ENCODE measurements around the gene ZNF57. TPM values are rescaled to one million over a fixed set of nuclear protein-coding genes. Genes with fewer than 3 reads are reported as not detected.
"Not testable (repeated sequence)": the region's sequence is repeated elsewhere in the genome, so short reads cannot be mapped to it uniquely, and the experiment has no call there.

Gene ZNF57
- total RNA-seq, 2 experiments from 2014 or later = 3.9 to 4.7 TPM

DNA sequence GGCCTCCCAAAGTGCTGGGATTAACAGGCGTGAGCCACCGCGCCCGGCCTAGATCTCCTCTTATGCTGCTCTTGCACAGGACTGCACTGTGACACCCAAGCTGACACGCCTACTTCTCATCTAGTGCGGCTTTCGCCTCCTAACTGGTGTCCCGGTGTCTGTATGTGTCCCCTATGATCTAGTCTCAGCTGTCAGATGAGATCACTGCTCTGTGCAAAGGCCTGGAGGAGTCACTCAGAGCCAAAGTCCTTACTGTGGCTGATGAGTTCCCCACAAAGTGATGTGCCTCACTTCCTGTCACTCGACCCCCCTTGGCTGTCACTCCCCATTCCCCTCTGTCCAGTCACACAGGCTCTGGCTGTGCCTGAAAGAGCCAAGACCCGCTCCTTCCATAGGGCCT, 31.1 kb upstream of the ZNF57 start:
- no peak overlapping the region for H3K4me3 Mint-ChIP-seq
- H3K27me3 Mint-ChIP-seq (ENCODE audit: low read depth) = no peaks in the 10 kb centered on the region
- H3K27ac Mint-ChIP-seq = no peak overlapping the region
- no peaks in the 10 kb centered on the region for H3K4me1 Mint-ChIP-seq (ENCODE audit: low read depth)
- CTCF ChIA-PET = interaction anchor here (0.6 to 2.0 kb wide), 4 partner anchors 50 to 239 kb away, joined by 3 to 9 read pairs (median 3); partner anchors contain the start of gene ZNF554
- intact Hi-C loops (cut with micrococcal nuclease) = no loop called here
- no peaks in the 10 kb centered on the region for H3K9me3 Mint-ChIP-seq
- no peak for DNase-seq
- no peaks in the 10 kb centered on the region for H3K36me3 Mint-ChIP-seq (ENCODE audit: low read depth)

DNA sequence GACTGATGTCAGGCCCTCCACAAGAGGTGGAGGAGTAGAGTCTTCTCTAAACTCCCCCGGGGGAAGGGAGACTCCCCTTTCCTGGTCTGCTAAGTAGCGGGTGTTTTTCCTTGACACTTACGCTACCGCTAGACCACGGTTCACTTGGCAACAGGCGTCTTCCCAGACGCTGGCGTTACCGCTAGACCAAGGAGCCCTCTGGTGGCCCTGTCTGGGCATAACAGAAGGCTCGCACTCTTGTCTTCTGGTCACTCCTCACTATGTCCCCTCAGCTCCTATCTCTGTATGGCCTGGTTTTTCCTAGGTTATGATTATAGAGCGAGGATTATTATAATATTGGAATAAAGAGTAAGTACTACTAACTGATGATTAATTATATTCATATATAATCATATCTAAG, 28.6 kb upstream of the ZNF57 start:
- H3K36me3 Mint-ChIP-seq (ENCODE audit: low read depth); H3K4me3 Mint-ChIP-seq; H3K9me3 Mint-ChIP-seq; H3K4me1 Mint-ChIP-seq (ENCODE audit: low read depth); DNase-seq; H3K27ac Mint-ChIP-seq; H3K27me3 Mint-ChIP-seq (ENCODE audit: low read depth): not testable (repeated sequence)
- CTCF ChIA-PET = interaction anchor here (0.6 to 1.3 kb wide), 6 partner anchors 14 to 224 kb away, joined by 3 to 8 read pairs (median 6); no protein-coding TSS in a partner anchor
- intact Hi-C loops (cut with micrococcal nuclease) = loop anchor here (1.0 kb wide), 2 partner anchors 53 to 224 kb away; partner anchors contain the start of gene ZNF554

DNA sequence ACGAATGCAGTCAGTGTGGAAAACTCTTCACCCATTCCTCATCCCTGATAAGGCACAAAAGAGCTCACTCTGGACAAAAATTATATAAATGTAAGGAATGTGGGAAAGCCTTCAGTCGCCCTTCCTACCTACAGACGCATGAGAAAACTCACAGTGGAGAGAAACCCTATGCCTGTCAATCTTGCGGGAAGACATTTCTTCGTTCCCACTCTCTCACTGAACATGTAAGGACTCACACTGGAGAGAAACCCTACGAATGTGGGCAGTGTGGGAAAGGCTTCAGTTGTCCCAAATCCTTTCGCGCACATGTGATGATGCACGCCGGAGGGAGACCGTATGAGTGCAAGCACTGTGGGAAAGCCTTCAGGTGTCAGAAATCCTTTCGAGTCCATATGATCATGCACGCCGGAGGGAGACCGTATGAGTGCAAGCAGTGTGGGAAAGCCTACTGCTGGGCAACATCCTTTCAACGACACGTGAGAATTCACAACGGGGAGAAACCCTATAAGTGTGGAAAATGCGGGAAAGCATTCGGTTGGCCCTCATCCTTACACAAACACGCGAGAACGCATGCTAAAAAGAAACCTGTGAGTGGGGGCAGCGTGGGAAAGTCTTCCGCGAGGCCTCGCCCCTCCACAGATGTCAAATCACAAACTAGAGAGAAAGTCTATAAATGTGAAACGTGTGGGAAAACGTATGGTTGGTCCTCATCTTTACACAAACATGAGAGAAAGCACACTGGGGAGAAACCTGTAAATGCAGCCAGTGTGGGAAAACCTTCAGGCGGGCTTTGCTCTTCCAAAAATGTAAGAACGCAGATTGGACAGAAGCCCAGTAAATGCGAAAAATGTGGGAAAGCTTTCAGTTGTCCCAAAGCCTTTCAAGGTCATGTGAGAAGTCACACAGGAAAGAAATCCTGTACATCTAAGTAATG, 23.1 kb upstream of the ZNF57 start:
- peaks cover 4% of the 10 kb centered on the region for H3K36me3 Mint-ChIP-seq (ENCODE audit: low read depth)
- peaks cover 19% of the 10 kb centered on the region for H3K9me3 Mint-ChIP-seq
- CTCF ChIA-PET = interaction anchor here (0.6 kb wide), 1 partner anchor 36 kb away, joined by 5 read pairs; no protein-coding TSS in a partner anchor
- no peaks in the 10 kb centered on the region for H3K4me1 Mint-ChIP-seq (ENCODE audit: low read depth)
- H3K4me3 Mint-ChIP-seq = no peak overlapping the region
- no peaks in the 10 kb centered on the region for H3K27me3 Mint-ChIP-seq (ENCODE audit: low read depth)
- DNase-seq = no peak
- no peak overlapping the region for H3K27ac Mint-ChIP-seq
- intact Hi-C loops (cut with micrococcal nuclease) = no loop called here

DNA sequence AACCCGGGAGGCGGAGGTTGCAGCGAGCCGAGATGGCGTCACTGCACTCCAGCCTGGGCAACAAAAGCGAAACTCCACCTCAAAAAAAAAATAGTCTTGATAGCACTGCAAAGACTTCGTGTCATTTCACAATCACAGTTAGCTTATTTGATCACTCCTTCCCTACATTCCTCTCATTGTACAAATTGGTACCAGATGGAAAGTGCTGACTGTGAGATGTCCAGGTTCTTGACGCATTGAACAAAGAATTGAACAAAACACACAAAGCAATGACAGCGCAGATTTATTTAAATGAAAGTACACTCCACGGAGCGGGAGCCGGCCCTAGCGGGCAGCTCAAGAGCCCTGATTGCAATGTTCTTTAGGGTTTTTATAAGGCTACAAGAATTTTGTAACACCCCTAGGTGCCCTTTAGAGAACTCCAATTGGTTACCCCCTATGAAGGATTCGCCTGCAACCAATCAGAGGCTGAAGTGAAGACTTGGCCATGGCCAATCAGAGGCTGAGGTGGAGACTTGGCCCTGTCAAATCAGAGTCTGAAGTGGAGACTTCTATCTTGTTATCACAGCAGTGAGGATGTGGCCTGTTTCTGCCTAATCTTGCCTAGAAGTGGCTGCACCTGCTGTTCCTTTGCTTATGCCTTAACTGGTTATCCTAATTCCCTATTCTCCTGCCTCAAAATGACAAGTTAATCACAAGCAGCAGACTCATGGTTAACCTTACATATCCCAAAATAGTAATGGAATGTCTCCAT, 16.9 kb upstream of the ZNF57 start:
- no peak for DNase-seq
- Mint-ChIP-seq H3K27me3 (ENCODE audit: low read depth) (no peaks in the 10 kb centered on the region), H3K4me3 (no peak overlapping the region), H3K4me1 (ENCODE audit: low read depth) (peaks cover 10% of the 10 kb centered on the region), H3K27ac (no peak overlapping the region), H3K36me3 (ENCODE audit: low read depth) (no peaks in the 10 kb centered on the region), H3K9me3 (peaks cover 4% of the 10 kb centered on the region)
- CTCF ChIA-PET = interaction anchor here (0.6 to 0.7 kb wide), 2 partner anchors 134 to 189 kb away, joined by 4 to 7 read pairs; no protein-coding TSS in a partner anchor
- intact Hi-C loops (cut with micrococcal nuclease) = no loop called here

DNA sequence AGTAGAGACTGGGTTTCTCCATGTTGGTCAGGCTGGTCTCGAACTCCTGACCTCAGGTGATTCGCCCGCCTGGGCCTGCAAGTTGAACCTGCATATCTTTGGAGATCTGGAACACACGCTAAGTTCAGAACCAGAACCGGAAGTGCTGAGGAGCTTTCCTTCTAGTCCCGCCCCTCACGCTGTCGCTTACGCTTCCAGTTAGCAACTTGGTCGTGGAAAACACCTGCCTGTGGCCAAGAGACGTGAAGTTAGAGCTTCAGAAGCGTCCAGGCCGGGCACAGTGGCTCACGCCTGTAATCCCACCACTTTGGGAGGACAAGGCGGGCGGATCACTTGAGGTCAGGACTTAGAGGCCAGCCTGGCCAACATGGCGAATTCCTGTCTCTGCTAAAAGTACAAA, 15.0 kb upstream of the ZNF57 start:
- H3K36me3 Mint-ChIP-seq (ENCODE audit: low read depth) = peaks cover 1% of the 10 kb centered on the region
- intact Hi-C loops (cut with micrococcal nuclease) = loop anchor here (2.0 kb wide), 1 partner anchor 65 kb away; no protein-coding TSS in a partner anchor

DNA sequence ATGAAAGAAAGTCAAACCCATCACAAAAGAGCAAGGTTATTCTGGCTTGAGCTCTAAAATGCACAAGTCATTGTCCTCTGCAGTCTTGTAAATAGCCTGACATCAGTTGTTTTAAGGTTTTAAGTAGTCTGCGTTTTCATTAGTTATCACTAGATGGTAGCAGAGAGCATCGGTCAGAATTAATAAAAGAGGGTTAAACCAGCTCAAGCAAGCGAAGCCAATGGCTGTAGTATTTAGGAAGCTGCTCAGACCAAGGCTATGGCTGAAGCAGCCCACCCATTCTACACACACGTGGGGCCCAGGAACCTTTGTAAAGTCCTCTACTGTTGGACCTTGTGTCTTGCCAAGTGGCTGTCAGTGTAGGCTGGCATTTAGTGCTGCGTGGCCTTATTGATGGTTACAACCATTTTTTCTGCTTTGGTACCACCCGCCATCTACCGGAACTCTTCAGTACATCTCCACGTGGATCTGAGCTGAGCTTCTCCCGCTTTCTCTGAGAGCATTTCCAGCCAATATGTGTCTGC, 13.3 kb upstream of the ZNF57 start:
- Mint-ChIP-seq H3K4me3 (peak overlapping the region; percentile 20), H3K27ac (peak overlapping the region; percentile 50), H3K9me3 (no peaks in the 10 kb centered on the region), H3K36me3 (ENCODE audit: low read depth) (peaks cover 1% of the 10 kb centered on the region), H3K4me1 (ENCODE audit: low read depth) (peaks cover 18% of the 10 kb centered on the region), H3K27me3 (ENCODE audit: low read depth) (no peaks in the 10 kb centered on the region)
- intact Hi-C loops (cut with micrococcal nuclease) = loop anchor here (2.0 kb wide), 1 partner anchor 63 kb away; no protein-coding TSS in a partner anchor
- DNase-seq = peak; percentile 17
- CTCF ChIA-PET = interaction anchor here (0.6 to 1.7 kb wide), 17 partner anchors 8 to 289 kb away, joined by 3 to 9 read pairs (median 3); partner anchors contain the start of gene SGTA

More for the DNA sequence above, 15.0 kb upstream of the ZNF57 start:
- no peak for DNase-seq
- H3K4me1 Mint-ChIP-seq (ENCODE audit: low read depth) = peaks cover 18% of the 10 kb centered on the region
- no peak overlapping the region for H3K4me3 Mint-ChIP-seq
- no peak overlapping the region for H3K27ac Mint-ChIP-seq
- CTCF ChIA-PET = interaction anchor here (0.7 to 1.1 kb wide), 2 partner anchors 44 to 72 kb away, joined by 3 read pairs; no protein-coding TSS in a partner anchor
- no peaks in the 10 kb centered on the region for H3K27me3 Mint-ChIP-seq (ENCODE audit: low read depth)
- no peaks in the 10 kb centered on the region for H3K9me3 Mint-ChIP-seq

DNA sequence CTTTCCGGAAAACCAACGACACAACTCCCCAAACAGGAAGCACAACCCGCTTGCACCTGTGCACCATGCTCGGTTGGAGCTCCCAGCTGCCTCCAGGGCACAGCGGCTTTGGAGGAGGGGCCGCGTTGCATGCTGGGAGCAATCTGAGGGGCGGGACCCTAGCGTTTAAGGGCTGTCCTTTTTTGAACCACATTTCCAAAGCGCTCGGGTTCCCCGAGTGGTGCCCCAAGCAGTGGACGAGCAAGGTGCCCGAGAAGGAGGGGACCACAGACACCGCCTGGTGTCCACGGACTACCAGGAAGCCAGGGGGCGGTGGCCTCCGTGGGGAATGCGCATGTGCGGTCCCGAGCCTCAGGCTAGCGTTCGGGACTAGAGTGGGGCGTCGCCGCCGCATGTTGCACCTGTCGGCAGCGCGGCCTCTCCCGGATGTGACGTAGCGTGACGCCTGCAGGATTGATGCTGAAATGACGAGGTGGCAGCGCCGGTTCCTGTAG, 11.9 kb upstream of the ZNF57 start:
- DNase-seq = peak; percentile 86
- H3K36me3 Mint-ChIP-seq (ENCODE audit: low read depth) = peaks cover 1% of the 10 kb centered on the region
- CTCF ChIA-PET = interaction anchor here (0.9 to 1.7 kb wide), 3 partner anchors 67 to 221 kb away, joined by 3 to 9 read pairs (median 3); partner anchors contain the start of gene THOP1
- H3K27ac Mint-ChIP-seq = peak overlapping the region; percentile 80
- H3K4me3 Mint-ChIP-seq = peak overlapping the region; percentile 63
- intact Hi-C loops (cut with micrococcal nuclease) = no loop called here
- H3K9me3 Mint-ChIP-seq = no peaks in the 10 kb centered on the region
- no peaks in the 10 kb centered on the region for H3K27me3 Mint-ChIP-seq (ENCODE audit: low read depth)
- peaks cover 18% of the 10 kb centered on the region for H3K4me1 Mint-ChIP-seq (ENCODE audit: low read depth)

DNA sequence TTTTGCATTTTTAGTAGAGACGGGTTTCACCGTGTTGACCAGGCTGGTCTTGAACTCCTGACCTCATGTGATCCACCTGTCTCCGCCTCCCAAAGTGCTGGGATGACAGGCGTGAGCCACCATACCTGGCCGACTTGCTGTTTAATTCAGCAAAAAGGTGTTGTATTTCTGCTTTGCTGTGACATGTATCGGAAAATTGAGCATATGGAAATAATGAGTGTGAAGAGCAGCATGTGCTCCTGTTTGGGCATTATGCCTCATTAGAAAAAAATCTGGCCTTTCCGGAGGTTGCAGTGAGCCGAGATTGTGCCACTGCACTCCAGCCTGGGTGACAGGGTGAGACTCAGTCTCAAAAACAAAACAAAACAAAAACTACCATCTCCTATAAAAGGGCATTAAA, 10.2 kb upstream of the ZNF57 start:
- H3K9me3 Mint-ChIP-seq; intact Hi-C loops (cut with micrococcal nuclease); DNase-seq; H3K4me3 Mint-ChIP-seq; H3K36me3 Mint-ChIP-seq (ENCODE audit: low read depth); H3K27me3 Mint-ChIP-seq (ENCODE audit: low read depth); H3K27ac Mint-ChIP-seq: not testable (repeated sequence)
- CTCF ChIA-PET = interaction anchor here (0.7 kb wide), 1 partner anchor 728 kb away, joined by 3 read pairs; no protein-coding TSS in a partner anchor
- H3K4me1 Mint-ChIP-seq (ENCODE audit: low read depth) = peaks cover 18% of the 10 kb centered on the region

DNA sequence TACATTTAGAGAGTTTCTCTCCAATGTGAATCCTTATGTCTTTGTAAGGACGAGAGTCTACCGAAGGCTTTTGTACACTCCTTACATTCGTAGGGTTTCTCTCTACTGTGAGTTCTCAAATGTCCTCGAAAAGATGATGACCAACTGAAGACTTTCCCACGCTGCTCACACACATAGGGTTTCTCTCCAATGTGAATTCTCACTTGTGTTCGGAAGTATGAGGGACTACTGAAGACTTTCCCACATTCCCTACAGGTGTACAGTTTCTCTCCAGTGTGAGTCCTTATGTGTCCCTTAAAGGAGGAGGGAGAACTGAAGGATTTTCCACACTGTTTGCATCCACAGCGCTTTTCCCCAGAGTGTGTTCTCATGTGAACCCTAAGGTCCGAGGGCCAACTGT, 4.0 kb upstream of the ZNF57 start:
- Mint-ChIP-seq H3K9me3 (peaks cover 18% of the 10 kb centered on the region), H3K4me3 (no peak overlapping the region), H3K36me3 (ENCODE audit: low read depth) (peaks cover 4% of the 10 kb centered on the region), H3K27ac (no peak overlapping the region), H3K4me1 (ENCODE audit: low read depth) (peaks cover 4% of the 10 kb centered on the region), H3K27me3 (ENCODE audit: low read depth) (no peaks in the 10 kb centered on the region)
- DNase-seq = no peak
- intact Hi-C loops (cut with micrococcal nuclease) = no loop called here
- CTCF ChIA-PET = no interaction called here

DNA sequence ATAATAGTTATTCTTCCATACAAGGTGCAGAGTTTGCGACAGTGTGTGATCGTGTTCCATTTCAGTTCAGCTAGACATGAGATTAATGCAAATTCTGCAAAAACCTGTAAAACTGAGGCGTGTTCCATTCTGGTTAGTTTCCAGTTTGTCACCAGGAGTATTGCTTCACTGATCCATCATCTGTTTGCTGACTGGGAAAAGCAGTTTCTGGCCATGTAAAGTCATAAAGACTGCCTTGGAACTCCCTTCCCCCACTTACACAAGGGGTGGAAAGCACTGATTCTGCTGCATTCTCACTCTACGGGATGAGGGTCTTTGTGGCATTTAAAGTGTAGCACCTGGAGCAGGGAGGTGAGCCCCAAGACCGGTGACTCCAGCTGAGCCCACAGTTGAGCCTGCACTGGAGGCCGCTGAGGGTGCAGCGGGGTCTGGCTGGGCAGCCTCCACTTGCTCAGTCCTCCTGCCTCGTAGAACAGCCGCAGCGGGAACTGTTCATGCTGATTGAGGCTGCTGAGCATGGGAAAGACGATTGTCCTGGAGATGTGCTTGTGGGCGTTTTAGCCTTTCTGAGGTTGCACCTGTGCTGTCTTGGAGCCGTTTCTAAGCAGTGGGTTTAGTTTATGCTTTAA, 2.0 kb downstream of the ZNF57 start:
- H3K4me1 Mint-ChIP-seq (ENCODE audit: low read depth) = peaks cover 21% of the 10 kb centered on the region
- peaks cover under 1% of the 10 kb centered on the region for H3K9me3 Mint-ChIP-seq
- H3K27ac Mint-ChIP-seq = no peak overlapping the region
- H3K27me3 Mint-ChIP-seq (ENCODE audit: low read depth) = no peaks in the 10 kb centered on the region
- peaks cover 2% of the 10 kb centered on the region for H3K36me3 Mint-ChIP-seq (ENCODE audit: low read depth)
- intact Hi-C loops (cut with micrococcal nuclease) = loop anchor here (5.0 kb wide), 2 partner anchors 50 to 190 kb away; partner anchors contain the start of gene GNA11
- H3K4me3 Mint-ChIP-seq = peak overlapping the region; percentile 100
- DNase-seq = no peak
- CTCF ChIA-PET = interaction anchor here (1.1 kb wide), 1 partner anchor 83 kb away, joined by 3 read pairs; no protein-coding TSS in a partner anchor

DNA sequence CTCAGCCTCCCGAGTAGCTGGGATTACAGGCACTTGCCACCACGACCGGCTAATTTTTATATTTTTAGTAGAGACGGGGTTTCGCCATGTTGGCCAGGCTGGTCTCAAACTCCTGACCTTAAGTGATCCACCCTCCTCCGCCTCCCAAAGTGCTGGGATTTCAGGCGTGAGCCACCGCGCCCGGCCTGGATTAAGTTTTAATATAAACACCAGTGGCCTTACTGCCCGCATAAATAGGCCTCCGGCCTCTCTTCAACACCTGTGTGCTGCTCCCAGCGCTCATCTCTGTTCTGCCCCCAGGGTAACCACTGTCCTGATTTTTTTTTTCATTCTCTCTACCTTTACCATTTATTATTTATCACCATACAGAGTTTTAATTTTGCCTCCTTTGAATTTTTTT, 2.6 kb downstream of the ZNF57 start:
- H3K27me3 Mint-ChIP-seq (ENCODE audit: low read depth); H3K36me3 Mint-ChIP-seq (ENCODE audit: low read depth); H3K4me3 Mint-ChIP-seq; CTCF ChIA-PET; DNase-seq; H3K9me3 Mint-ChIP-seq; H3K27ac Mint-ChIP-seq: not testable (repeated sequence)
- intact Hi-C loops (cut with micrococcal nuclease) = loop anchor here (5.0 kb wide), 2 partner anchors 51 to 189 kb away; partner anchors contain the start of gene GNA11
- peaks cover 21% of the 10 kb centered on the region for H3K4me1 Mint-ChIP-seq (ENCODE audit: low read depth)

Measured in activated naive CD4-positive, alpha-beta T cell treated with anti-CD3 and anti-CD28 coated beads for 36 hours (primary cell).